ENCODE measurements around the gene FCRLA.
"Not testable (repeated sequence)": the region's sequence is repeated elsewhere in the genome, so short reads cannot be mapped to it uniquely, and the experiment has no call there.

- TF ChIP-seq POLR2AphosphoS5 (IDR thresholded peaks at IDR 0.05; ENCODE audit: low read depth, low read length); POLR2A (IDR thresholded peaks at IDR 0.05; ENCODE audit: low read depth, low read length); TAF1 (IDR thresholded peaks at IDR 0.05; ENCODE audit: borderline replicate concordance, low read depth, low read length): not testable (repeated sequence)
Measured at GRCh38 chr1:161693020-161693712, 13.9 kb upstream of the FCRLA start.

Measured in GM12892 (cell line).